Measurements from ENCODE around the gene MFSD12. TPM values are rescaled to one million over a fixed set of nuclear protein-coding genes. Genes with fewer than 3 reads are reported as not detected.

Gene MFSD12
- total RNA-seq, 1 donor from 2014 or later: 181 TPM

GRCh38 chr19:3593156-3593555, 35.8 kb upstream of the MFSD12 start:
- no peaks in the 10 kb centered on the region for H3K36me3 ChIP-seq (ENCODE audit: insufficient read depth, low read length)
- H3K4me1 ChIP-seq (ENCODE audit: insufficient read depth, low read length): no peaks in the 10 kb centered on the region
- no peak for FAIRE-seq
- Mint-ChIP-seq H3K27ac (ENCODE audit: unreplicated experiment) (no peak overlapping the region), H3K27me3 (ENCODE audit: low read depth, unreplicated experiment) (peaks cover 36% of the 10 kb centered on the region), H3K4me1 (ENCODE audit: low read depth, unreplicated experiment) (no peaks in the 10 kb centered on the region), H3K4me3 (ENCODE audit: unreplicated experiment) (no peak overlapping the region), H3K36me3 (ENCODE audit: low read depth, unreplicated experiment) (peaks cover 5% of the 10 kb centered on the region), H3K9me3 (ENCODE audit: unreplicated experiment) (no peaks in the 10 kb centered on the region)
- TF ChIP-seq CTCF (IDR thresholded peaks at IDR 0.05; ENCODE audit: insufficient read depth, low read depth, low read length) (no peak), EZH2 (IDR thresholded peaks at IDR 0.05; ENCODE audit: insufficient read depth, low read length) (no peak)
- no peak overlapping the region for H3K9ac ChIP-seq (ENCODE audit: low read length)
- no peaks in the 10 kb centered on the region for H4K20me1 ChIP-seq (ENCODE audit: insufficient read depth, low read length)
- no peaks in the 10 kb centered on the region for H3K79me2 ChIP-seq (ENCODE audit: insufficient read depth, low read length)
- no peak for DNase-seq (ENCODE audit: low read depth)
- H3K9me3 ChIP-seq (ENCODE audit: insufficient read depth, low read depth, low read length): no peaks in the 10 kb centered on the region
- H3K27me3 ChIP-seq (ENCODE audit: insufficient read depth, low read length): no peaks in the 10 kb centered on the region
- H3K4me2 ChIP-seq (ENCODE audit: low read length): no peak overlapping the region
- H3K27ac ChIP-seq (ENCODE audit: low read depth, low read length): no peak overlapping the region
- no peak overlapping the region for H3K4me3 ChIP-seq (ENCODE audit: insufficient read depth, low read depth, low read length)
- H2AFZ ChIP-seq (ENCODE audit: low read depth, low read length): no peak overlapping the region

- H3K4me2 ChIP-seq (ENCODE audit: low read length): no peak overlapping the region
- H3K79me2 ChIP-seq (ENCODE audit: insufficient read depth, low read length): no peaks in the 10 kb centered on the region
- Mint-ChIP-seq H3K36me3 (ENCODE audit: low read depth, unreplicated experiment) (peaks cover 3% of the 10 kb centered on the region), H3K4me1 (ENCODE audit: low read depth, unreplicated experiment) (no peaks in the 10 kb centered on the region), H3K27me3 (ENCODE audit: low read depth, unreplicated experiment) (peaks cover 36% of the 10 kb centered on the region), H3K9me3 (ENCODE audit: unreplicated experiment) (no peaks in the 10 kb centered on the region), H3K4me3 (ENCODE audit: unreplicated experiment) (peak overlapping the region; percentile 50), H3K27ac (ENCODE audit: unreplicated experiment) (no peak overlapping the region)
- H3K36me3 ChIP-seq (ENCODE audit: insufficient read depth, low read length): no peaks in the 10 kb centered on the region
- H3K4me1 ChIP-seq (ENCODE audit: insufficient read depth, low read length): no peaks in the 10 kb centered on the region
- H3K4me3 ChIP-seq (ENCODE audit: insufficient read depth, low read depth, low read length): no peak overlapping the region
- H3K9me3 ChIP-seq (ENCODE audit: insufficient read depth, low read depth, low read length): no peaks in the 10 kb centered on the region
- H3K9ac ChIP-seq (ENCODE audit: low read length): no peak overlapping the region
- no peaks in the 10 kb centered on the region for H4K20me1 ChIP-seq (ENCODE audit: insufficient read depth, low read length)
- FAIRE-seq: no peak
- TF ChIP-seq EZH2 (IDR thresholded peaks at IDR 0.05; ENCODE audit: insufficient read depth, low read length) (no peak), CTCF (IDR thresholded peaks at IDR 0.05; ENCODE audit: insufficient read depth, low read depth, low read length) (no peak)
- H3K27me3 ChIP-seq (ENCODE audit: insufficient read depth, low read length): no peaks in the 10 kb centered on the region
- no peak overlapping the region for H2AFZ ChIP-seq (ENCODE audit: low read depth, low read length)
- H3K27ac ChIP-seq (ENCODE audit: low read depth, low read length): no peak overlapping the region
- no peak for DNase-seq (ENCODE audit: low read depth)
Observed at GRCh38 chr19:3591876-3592613, 34.7 kb upstream of the MFSD12 start.

- Histone ChIP-seq H3K9me3 (ENCODE audit: insufficient read depth, low read depth, low read length) (no peaks in the 10 kb centered on the region), H4K20me1 (ENCODE audit: insufficient read depth, low read length) (no peaks in the 10 kb centered on the region), H3K4me1 (ENCODE audit: insufficient read depth, low read length) (peaks cover 3% of the 10 kb centered on the region), H3K79me2 (ENCODE audit: insufficient read depth, low read length) (no peaks in the 10 kb centered on the region), H3K36me3 (ENCODE audit: insufficient read depth, low read length) (no peaks in the 10 kb centered on the region), H3K9ac (ENCODE audit: low read length) (no peak overlapping the region), H3K4me3 (ENCODE audit: insufficient read depth, low read depth, low read length) (no peak overlapping the region), H3K27me3 (ENCODE audit: insufficient read depth, low read length) (no peaks in the 10 kb centered on the region), H2AFZ (ENCODE audit: low read depth, low read length) (no peak overlapping the region), H3K27ac (ENCODE audit: low read depth, low read length) (no peak overlapping the region), H3K4me2 (ENCODE audit: low read length) (no peak overlapping the region)
- TF ChIP-seq EZH2 (IDR thresholded peaks at IDR 0.05; ENCODE audit: insufficient read depth, low read length) (no peak), CTCF (IDR thresholded peaks at IDR 0.05; ENCODE audit: insufficient read depth, low read depth, low read length) (no peak)
- FAIRE-seq (no peak), DNase-seq (ENCODE audit: low read depth) (no peak)
- Mint-ChIP-seq H3K36me3 (ENCODE audit: low read depth, unreplicated experiment) (peaks cover 3% of the 10 kb centered on the region), H3K27ac (ENCODE audit: unreplicated experiment) (no peak overlapping the region), H3K4me3 (ENCODE audit: unreplicated experiment) (no peak overlapping the region), H3K27me3 (ENCODE audit: low read depth, unreplicated experiment) (peaks cover 38% of the 10 kb centered on the region), H3K9me3 (ENCODE audit: unreplicated experiment) (no peaks in the 10 kb centered on the region), H3K4me1 (ENCODE audit: low read depth, unreplicated experiment) (no peaks in the 10 kb centered on the region)
Observed at GRCh38 chr19:3590991-3591659, 33.7 kb upstream of the MFSD12 start.

All from astrocyte (in vitro differentiated cells and primary cell).